GM21390 (cell line): Measurements from ENCODE around the gene TMEM132D.

Experiments used
- ATAC-seq: cut with Tn5 transposase; IDR thresholded peaks from one replicate; pipeline ENCODE4 v1.9.1; 2021; ENCODE audit not compliant: unreplicated experiment

The TMEM132D gene

DNA sequence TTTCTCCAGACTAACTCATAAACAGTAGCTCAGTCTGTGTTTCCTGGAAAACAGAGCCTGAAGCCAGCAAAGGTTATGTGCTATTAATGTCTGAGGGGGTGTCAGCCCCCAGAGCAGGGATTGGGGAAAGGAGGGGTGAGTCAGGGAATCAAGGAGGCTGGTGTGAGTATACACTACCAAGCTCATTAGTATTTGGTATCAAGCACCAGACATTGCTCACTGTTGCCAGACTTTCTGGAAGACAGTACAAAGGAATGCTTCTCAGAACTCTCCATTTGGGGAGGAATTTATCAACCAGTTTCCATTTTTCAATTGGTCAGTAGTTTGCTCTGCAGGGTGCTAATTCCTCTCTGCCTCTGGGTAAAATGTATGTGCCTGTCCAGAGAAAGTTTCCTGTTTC lies 607.2 kb downstream of the TMEM132D start:
- ATAC-seq, result no peak

DNA sequence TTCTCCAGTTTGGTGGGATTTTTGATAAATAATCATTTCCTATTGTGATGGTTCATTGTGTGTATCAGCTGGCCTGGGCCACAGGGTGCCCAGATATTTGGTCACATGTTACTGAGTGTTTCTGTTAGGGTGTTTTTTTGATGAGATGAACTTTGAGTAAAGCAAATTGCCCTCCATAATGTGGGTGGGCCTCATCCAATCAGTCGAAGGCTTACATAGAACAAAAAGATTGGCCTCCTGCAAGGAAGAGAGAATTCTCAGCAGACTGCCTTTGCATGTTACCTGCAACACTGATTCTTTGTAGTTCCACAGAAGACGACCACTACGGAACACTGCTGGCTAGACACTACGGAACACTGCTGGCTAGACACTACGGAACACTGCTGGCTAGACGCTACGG lies 609.0 kb downstream of the TMEM132D start:
- no peak for ATAC-seq

GRCh38 chr12:129279771-129280170 lies 624.1 kb downstream of the TMEM132D start:
- ATAC-seq, result no peak

DNA sequence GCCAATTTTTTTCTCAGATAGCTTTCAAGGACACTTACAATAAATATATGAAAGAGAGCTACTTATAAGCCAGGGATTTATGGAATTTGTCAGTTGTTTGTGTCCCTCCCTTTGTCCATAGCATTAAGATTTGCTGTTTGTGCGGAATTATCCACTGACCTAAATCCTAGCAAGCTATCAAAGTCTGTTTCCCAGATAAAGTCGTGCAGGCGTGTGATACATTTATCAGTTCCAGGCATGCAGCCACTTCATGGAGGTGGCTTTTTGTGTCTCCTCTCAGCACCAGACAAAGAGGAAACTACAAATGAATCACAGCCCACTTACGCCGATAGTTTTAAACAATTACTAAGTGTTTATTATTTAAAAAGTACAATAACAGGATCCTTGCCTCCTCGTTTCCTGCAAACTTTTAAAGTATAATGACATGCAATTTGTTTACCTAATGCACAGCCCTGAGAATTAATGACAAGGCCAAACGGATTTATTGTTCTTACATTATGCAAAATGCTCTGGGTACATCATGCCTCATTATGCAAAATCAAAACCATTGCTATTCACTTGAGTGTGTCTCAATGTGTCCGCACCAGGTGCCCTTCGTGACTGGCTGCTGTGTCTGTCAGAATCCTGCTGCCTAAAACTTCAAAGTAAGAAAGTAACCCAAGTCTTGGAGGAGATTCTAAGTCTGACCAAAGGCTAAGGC lies 627.3 kb downstream of the TMEM132D start:
- ATAC-seq, result no peak

GRCh38 chr12:129269756-129270495 lies 633.9 kb downstream of the TMEM132D start:
- no peak for ATAC-seq

GRCh38 chr12:129258781-129259318 lies 645.0 kb downstream of the TMEM132D start:
- ATAC-seq, result no peak

- no peak for ATAC-seq
Measured at GRCh38 chr12:129257524-129257923, 646.3 kb downstream of the TMEM132D start.

DNA sequence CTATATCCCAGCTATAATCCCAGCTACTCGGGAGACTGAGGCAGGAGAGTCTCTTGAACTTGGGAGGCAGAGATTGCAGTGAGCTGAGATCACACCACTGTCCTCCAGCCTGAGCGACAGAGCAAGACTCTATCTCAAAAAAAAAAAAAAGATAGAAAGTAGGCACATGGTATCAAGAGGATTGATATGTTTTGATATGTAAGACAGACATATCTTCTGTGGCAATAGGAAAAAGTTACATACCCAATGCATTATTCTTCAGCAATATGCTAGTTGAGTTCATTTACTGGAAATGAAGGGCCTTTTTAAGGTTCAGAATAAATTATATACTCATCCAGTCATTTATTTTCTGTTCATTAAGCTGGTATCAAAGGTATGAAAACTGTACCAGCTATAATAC lies 657.2 kb downstream of the TMEM132D start:
- ATAC-seq, result no peak

DNA sequence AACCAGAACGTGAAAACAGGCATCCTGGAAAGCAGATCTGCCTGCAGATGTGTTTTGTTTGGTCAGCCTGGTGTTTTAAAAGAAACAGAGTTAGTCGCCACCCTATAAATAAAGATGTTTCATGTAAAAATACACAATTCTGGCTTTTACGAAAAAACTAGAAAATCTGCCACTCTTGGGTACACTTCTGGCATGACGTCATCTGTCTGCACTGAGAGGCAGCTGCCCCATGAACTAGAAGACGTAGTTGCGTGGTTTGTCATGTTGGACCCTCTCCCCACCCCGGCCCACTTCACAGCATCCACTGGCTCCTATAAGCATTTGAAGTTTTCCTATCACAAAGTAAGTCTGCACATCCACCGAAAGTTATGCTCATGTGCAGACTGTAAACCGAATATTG lies 658.1 kb downstream of the TMEM132D start:
- no peak for ATAC-seq

DNA sequence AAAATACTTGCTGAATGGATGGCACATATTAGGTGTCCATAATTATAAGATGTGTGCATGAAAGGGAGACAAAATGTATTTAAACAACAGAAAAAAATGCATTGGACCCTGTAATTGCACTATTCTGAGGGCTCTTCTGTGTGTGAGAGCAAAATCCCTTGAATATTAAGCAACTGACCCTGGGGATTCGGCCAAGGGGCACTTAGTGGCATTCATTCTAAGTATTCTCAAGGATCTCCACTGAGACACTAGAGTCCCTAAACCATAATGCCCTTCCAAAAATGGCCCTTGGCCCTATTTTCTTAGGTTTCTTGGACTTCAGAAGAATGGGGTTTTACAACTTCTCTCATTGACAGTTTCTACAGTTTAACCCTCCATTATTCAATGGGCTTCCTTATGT lies 662.0 kb downstream of the TMEM132D start:
- ATAC-seq, result no peak

DNA sequence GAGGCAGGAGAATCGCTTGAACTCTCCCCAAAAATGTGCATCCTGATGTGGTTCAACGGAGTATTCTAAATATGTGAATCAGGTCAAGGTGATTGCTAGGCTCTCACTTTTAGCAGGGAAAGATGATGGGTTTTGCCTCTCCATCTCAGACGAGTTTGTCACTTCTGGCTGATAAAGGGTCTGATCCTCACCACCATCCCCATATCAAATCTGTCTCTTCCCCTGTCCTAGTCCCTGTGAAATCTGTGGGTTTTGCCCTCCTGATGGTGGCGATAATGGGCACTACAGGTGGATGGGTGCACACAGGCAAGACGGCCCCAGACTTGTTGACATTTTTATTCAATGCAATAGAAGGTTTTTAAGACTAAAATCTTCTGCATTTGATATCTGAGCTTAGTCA lies 665.9 kb downstream of the TMEM132D start:
- ATAC-seq, result no peak

DNA sequence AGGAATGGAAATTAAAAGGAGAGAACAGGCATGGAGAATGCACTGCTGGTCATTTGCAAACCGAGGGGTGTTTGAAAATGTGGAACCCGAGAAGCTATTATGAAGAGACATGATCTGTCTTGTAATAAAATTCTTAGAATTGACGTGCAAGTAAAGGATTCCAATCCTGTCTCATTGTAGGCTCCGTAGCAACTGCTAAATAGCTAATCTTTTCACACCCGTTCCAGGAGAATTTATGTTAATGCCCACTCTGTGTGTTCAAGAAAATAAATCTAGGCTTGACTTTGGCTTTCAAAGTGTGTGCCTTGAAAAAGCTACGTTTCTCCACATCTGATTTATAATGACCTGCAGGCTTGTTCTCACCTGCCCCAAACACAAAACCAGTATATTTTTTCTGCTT lies 669.6 kb downstream of the TMEM132D start:
- no peak for ATAC-seq

DNA sequence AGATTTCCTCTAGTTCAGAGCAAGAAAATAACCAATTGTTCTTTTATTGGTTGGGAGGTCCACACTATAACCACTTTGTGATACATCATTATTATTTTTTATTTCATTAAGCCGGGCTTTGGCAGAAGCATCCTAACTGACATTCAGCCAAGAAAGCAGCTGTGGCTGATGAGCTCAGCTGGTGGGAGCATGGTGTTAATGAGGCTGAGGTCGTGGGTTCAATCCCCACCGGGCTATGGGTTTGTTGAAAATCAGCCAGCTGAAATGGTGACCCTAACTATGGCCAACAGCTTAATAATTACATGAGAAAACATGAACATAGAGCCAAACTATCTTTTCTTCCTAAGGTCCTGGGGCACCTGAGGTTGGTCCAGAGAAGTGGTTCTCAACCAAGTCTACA lies 672.3 kb downstream of the TMEM132D start:
- ATAC-seq, result no peak

GRCh38 chr12:129230995-129231394 lies 672.8 kb downstream of the TMEM132D start:
- no peak for ATAC-seq

GRCh38 chr12:129226851-129227250 lies 677.0 kb downstream of the TMEM132D start:
- no peak for ATAC-seq

GRCh38 chr12:129226005-129226404 lies 677.8 kb downstream of the TMEM132D start:
- no peak for ATAC-seq

DNA sequence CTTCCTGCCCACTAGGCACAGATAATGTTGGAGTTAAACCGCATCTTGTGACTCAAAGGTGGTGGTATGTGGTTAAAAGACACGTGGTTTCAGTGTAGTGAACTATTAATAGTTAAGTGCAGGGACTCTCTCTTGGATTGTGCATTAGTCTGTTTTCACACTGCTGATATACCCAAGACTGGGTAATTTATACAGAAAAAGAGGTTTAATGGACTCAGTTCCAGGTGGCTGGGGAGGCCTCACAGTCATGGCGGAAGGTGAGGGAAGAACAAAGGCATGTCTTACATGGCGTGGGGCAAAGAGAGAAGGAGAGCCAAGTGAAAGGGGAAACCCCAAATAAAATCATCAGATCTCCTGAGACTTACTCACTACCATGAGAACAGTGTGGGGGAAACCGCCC lies 688.3 kb downstream of the TMEM132D start:
- no peak for ATAC-seq

DNA sequence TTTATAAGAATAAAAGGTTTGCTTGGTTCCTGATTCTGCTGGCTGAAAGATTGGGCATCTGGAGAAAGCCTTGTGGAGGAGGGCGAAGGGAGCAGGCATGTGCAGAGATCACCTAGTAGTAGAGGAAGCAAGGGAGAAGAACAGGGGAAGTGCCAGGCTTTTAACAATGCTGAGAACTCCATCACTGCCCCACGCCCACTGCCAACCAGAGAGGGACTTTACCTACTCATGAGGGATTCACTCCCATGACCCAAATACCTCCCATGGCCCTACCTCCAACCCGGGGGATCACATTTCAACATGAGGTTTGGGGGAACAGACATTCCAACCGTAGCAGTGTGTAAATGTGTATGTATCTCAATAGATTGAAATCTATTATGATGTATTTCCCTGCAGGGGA lies 690.3 kb downstream of the TMEM132D start:
- ATAC-seq, result no peak

- ATAC-seq, result no peak
Measured at GRCh38 chr12:129211862-129212630, 691.8 kb downstream of the TMEM132D start.

- ATAC-seq, result no peak
Measured at GRCh38 chr12:129208566-129208965, 695.3 kb downstream of the TMEM132D start.

DNA sequence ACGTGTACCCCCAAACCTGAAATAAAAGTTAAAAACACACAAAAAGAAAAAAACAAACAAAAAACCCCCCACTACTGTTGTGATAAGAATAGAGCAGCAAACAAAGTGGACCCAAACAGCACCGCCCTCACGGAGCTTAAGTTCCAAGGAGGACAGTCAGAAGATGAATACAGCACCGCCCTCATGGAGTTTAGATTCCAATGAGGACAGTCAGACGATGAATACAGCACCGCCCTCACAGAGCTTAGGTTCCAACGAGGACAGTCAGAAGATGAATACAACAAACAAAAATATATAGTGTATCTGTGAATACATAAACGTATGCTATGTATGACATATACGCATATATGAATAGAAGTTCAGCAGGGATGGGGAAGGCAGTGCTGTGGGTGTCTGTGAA lies 696.7 kb downstream of the TMEM132D start:
- ATAC-seq, result no peak

DNA sequence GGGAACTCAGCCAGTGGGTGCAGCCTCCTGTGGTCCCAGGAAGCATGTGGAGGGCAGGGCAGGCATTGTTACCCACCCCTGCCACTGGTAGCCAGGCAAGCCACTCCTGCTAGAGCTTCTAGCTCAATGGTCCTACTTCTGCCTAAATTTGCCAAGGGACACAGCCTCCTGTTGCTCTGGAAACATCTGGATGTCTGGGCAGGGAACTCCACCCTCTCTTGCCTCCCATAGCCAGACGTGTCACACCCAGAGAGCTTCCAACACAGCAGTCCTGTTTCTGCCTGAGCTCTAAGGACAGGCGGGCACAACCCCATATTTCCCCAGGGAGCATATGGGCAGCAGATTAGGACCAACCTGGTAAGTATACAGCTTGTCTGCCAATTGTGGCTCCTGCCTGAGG lies 700.4 kb downstream of the TMEM132D start:
- ATAC-seq, result no peak
